ENCODE data around the gene MBLAC1.

The MBLAC1 gene

GRCh38 chr7:100126931-100127865 lies at the start of gene MBLAC1:
TSS of gene MBLAC1 (plus strand) at chr7:100126967. CDS start at chr7:100127396, 429 bp downstream.
- DNase-seq: peak; percentile 90 to 97

GRCh38 chr7:100077205-100077604 lies 49.6 kb upstream of the MBLAC1 start:
- DNase-seq: no peak

- no peak for DNase-seq
Observed at GRCh38 chr7:100079024-100079560, 47.7 kb upstream of the MBLAC1 start.

GRCh38 chr7:100080907-100081534 lies 45.7 kb upstream of the MBLAC1 start:
- DNase-seq: peak; percentile 16 to 43

- peak; percentile 98 to 99 for DNase-seq
Observed at GRCh38 chr7:100081535-100082102, 45.1 kb upstream of the MBLAC1 start, which contains the start of gene ZNF3. TSS of gene ZNF3 (minus strand) at chr7:100081723. CDS start at chr7:100077357, 4,366 bp downstream.

- no peak for DNase-seq
Observed at GRCh38 chr7:100082978-100083377, 43.8 kb upstream of the MBLAC1 start.

GRCh38 chr7:100085515-100085914 lies 41.3 kb upstream of the MBLAC1 start:
- no peak for DNase-seq

GRCh38 chr7:100087055-100087750 lies 39.6 kb upstream of the MBLAC1 start:
- DNase-seq: no peak

- no peak for DNase-seq
Observed at GRCh38 chr7:100088095-100088620, 38.6 kb upstream of the MBLAC1 start.

GRCh38 chr7:100088621-100089457 lies 37.9 kb upstream of the MBLAC1 start, which contains the start of gene COPS6:
TSS of gene COPS6 (plus strand) at chr7:100088969. CDS start at chr7:100088991, 22 bp downstream.
- DNase-seq: peak; percentile 45 to 91

- no peak for DNase-seq
Observed at GRCh38 chr7:100089458-100090196, 37.1 kb upstream of the MBLAC1 start.

GRCh38 chr7:100090527-100091410 lies 36.0 kb upstream of the MBLAC1 start:
- peak in 1 of 2 experiments; percentile 44 for DNase-seq

GRCh38 chr7:100091411-100092181 lies 35.2 kb upstream of the MBLAC1 start:
- peak; percentile 33 to 58 for DNase-seq

- DNase-seq: no peak
Observed at GRCh38 chr7:100093054-100093453, 33.7 kb upstream of the MBLAC1 start.

GRCh38 chr7:100093498-100093897 lies 33.3 kb upstream of the MBLAC1 start:
- DNase-seq: no peak

GRCh38 chr7:100093925-100094486 lies 32.8 kb upstream of the MBLAC1 start:
- DNase-seq: no peak

- no peak for DNase-seq
Observed at GRCh38 chr7:100095289-100095688, 31.5 kb upstream of the MBLAC1 start.

- no peak for DNase-seq
Observed at GRCh38 chr7:100095704-100096103, 31.1 kb upstream of the MBLAC1 start.
